Calu3 (cell line): ENCODE results near the gene TMEM43. TPM values are rescaled to one million over a fixed set of nuclear protein-coding genes. Genes with fewer than 3 reads are reported as not detected.

Source experiments
- BruUV-seq: library from RNA; stranded (reverse); fragments of 400-500 nt; replicated peaks from 2 replicates; lab custom pipeline; 2021; lab: Mats Ljungman, UMichigan
- CTCF ChIA-PET: fragments of 300-600 bp; sonication (Branson Sonifier 250); formaldehyde crosslinking; loops from one replicate; lab custom pipeline; 2022; ENCODE audit warnings: antibody characterized with exemption; lab: Charles Lee
- DNase-seq: peaks from one replicate; pipeline ENCODE4 v3.0.0; 2022
- H3K27ac Mint-ChIP-seq: one replicate; pipeline ENCODE4 v1.8.0; 2022; ENCODE audit warnings: mixed read lengths; ENCODE audit not compliant: unreplicated experiment
- H3K27me3 Mint-ChIP-seq: one replicate; pipeline ENCODE4 v1.8.0; 2022; ENCODE audit warnings: mixed read lengths; ENCODE audit not compliant: unreplicated experiment
- H3K36me3 Mint-ChIP-seq: one replicate; pipeline ENCODE4 v1.8.0; 2022; ENCODE audit warnings: mild to moderate bottlenecking, moderate library complexity, mixed read lengths; ENCODE audit not compliant: insufficient read depth, unreplicated experiment
- H3K4me1 Mint-ChIP-seq: one replicate; pipeline ENCODE4 v1.8.0; 2022; ENCODE audit warnings: mild to moderate bottlenecking, low read depth, mixed read lengths; ENCODE audit not compliant: unreplicated experiment
- H3K4me3 Mint-ChIP-seq: one replicate; pipeline ENCODE4 v1.8.0; 2022; ENCODE audit warnings: mild to moderate bottlenecking, low read depth, moderate library complexity, mixed read lengths; ENCODE audit not compliant: unreplicated experiment
- H3K9me3 Mint-ChIP-seq: one replicate; pipeline ENCODE4 v1.8.0; 2022; ENCODE audit warnings: low read depth, mixed read lengths; ENCODE audit not compliant: unreplicated experiment
- intact Hi-C: fragments of 100-400 bp; cut with micrococcal nuclease; formaldehyde crosslinking; loops from one replicate; pipeline ENCODE4 v1.10.0; 2022; ENCODE audit not compliant: unreplicated experiment
- total RNA-seq: library from RNA; stranded (reverse); gene quantifications from 2 replicates; pipeline ENCODE4 v1.2.3, GENCODE V29; 2022
- TF ChIP-seq, protein P1 (sequence below): fragments of 200-600 bp; IDR thresholded peaks from one replicate; pipeline ENCODE4 v1.8.0; 2022; ENCODE audit warnings: antibody characterized with exemption; ENCODE audit not compliant: unreplicated experiment

The TMEM43 gene
- total RNA-seq, 1 experiment from 2014 or later: 56.2 TPM

DNA sequence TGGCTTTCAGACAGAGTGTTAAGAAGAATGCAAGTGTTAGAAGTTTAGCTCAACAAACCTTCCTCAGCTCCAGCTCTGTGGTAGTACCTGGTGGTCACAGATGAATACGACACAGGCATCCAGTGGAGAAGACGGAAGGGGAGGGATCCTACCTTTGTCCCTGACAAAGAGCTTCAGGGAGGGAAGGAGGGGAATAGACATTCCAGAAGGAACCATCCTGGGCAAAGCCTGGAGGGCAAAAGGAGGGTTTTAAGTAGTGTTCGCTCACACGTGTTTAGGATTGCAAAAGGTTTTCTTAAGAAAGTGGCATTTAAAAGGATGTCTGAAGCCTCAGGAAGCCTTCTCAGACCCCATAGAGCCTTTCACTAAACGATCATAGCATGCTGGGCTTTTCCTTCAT, 3.0 kb upstream of the TMEM43 start:
- Mint-ChIP-seq H3K4me3 (no peak overlapping the region), H3K27ac (no peak overlapping the region), H3K4me1 (peaks cover 21% of the 10 kb centered on the region), H3K36me3 (peaks cover 33% of the 10 kb centered on the region), H3K27me3 (no peaks in the 10 kb centered on the region), H3K9me3 (no peaks in the 10 kb centered on the region)
- BruUV-seq: no TSS peak
- TF ChIP-seq, protein P1, sequence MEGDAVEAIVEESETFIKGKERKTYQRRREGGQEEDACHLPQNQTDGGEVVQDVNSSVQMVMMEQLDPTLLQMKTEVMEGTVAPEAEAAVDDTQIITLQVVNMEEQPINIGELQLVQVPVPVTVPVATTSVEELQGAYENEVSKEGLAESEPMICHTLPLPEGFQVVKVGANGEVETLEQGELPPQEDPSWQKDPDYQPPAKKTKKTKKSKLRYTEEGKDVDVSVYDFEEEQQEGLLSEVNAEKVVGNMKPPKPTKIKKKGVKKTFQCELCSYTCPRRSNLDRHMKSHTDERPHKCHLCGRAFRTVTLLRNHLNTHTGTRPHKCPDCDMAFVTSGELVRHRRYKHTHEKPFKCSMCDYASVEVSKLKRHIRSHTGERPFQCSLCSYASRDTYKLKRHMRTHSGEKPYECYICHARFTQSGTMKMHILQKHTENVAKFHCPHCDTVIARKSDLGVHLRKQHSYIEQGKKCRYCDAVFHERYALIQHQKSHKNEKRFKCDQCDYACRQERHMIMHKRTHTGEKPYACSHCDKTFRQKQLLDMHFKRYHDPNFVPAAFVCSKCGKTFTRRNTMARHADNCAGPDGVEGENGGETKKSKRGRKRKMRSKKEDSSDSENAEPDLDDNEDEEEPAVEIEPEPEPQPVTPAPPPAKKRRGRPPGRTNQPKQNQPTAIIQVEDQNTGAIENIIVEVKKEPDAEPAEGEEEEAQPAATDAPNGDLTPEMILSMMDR: no peak
- intact Hi-C loops: loop anchor here (10.0 kb wide), 1 partner anchor 467 kb away; no protein-coding TSS in a partner anchor
- CTCF ChIA-PET: no interaction called here
- no peak for DNase-seq

DNA sequence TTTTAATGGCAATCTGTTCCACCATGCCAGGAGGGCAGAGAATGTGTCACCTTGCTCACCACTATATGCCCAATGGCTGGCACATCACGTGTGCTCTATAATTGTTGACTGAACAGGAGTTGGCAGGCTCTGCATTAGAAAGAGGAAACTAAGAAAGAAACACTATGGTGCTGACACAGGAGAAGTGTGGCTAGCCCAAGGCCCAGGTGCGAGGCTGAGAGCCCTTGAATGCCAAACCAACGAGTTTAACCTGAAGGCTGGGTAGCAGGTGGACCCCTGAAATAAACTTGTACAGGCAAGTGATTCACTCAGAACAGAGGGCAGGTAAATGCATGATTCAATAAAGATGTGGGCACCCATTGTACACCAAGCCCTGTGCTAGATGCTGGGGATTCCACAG, 2.6 kb upstream of the TMEM43 start:
- Mint-ChIP-seq H3K4me3 (no peak overlapping the region), H3K27me3 (no peaks in the 10 kb centered on the region), H3K4me1 (peaks cover 26% of the 10 kb centered on the region), H3K9me3 (no peaks in the 10 kb centered on the region), H3K36me3 (peaks cover 33% of the 10 kb centered on the region), H3K27ac (peak overlapping the region; percentile 18)
- CTCF ChIA-PET: interaction anchor here (0.6 kb wide), 1 partner anchor 1495 kb away, joined by 3 read pairs; no protein-coding TSS in a partner anchor
- intact Hi-C loops: loop anchor here (10.0 kb wide), 1 partner anchor 468 kb away; no protein-coding TSS in a partner anchor
- no peak for DNase-seq
- BruUV-seq: no TSS peak
- TF ChIP-seq, protein P1: no peak

GRCh38 chr3:14123308-14124222, 1.3 kb upstream of the TMEM43 start:
- TF ChIP-seq, protein P1: no peak
- no peak for DNase-seq
- intact Hi-C loops: loop anchor here (1.0 to 10.0 kb wide), 3 partner anchors 31 to 469 kb away; no protein-coding TSS in a partner anchor
- BruUV-seq: TSS peak; percentile 59
- Mint-ChIP-seq H3K27me3 (no peaks in the 10 kb centered on the region), H3K27ac (peak overlapping the region; percentile 39), H3K9me3 (no peaks in the 10 kb centered on the region), H3K36me3 (peaks cover 33% of the 10 kb centered on the region), H3K4me3 (peak overlapping the region; percentile 97), H3K4me1 (peaks cover 23% of the 10 kb centered on the region)
- CTCF ChIA-PET: no interaction called here

- no TSS peak for BruUV-seq
- Mint-ChIP-seq H3K4me3 (peak overlapping the region; percentile 97), H3K4me1 (peaks cover 23% of the 10 kb centered on the region), H3K27ac (peak overlapping the region; percentile 39), H3K9me3 (no peaks in the 10 kb centered on the region), H3K27me3 (no peaks in the 10 kb centered on the region), H3K36me3 (peaks cover 33% of the 10 kb centered on the region)
- intact Hi-C loops: loop anchor here (1.0 to 10.0 kb wide), 3 partner anchors 32 to 469 kb away; no protein-coding TSS in a partner anchor
- CTCF ChIA-PET: interaction anchor here (0.9 to 2.2 kb wide), 5 partner anchors 10 to 247 kb away, joined by 3 to 28 read pairs (median 8); partner anchors contain the start of genes LSM3 and XPC
- peak; percentile 27 for DNase-seq
- TF ChIP-seq, protein P1: no peak
Measured at GRCh38 chr3:14124223-14124614, 633 bp upstream of the TMEM43 start.
